Activated CD4-positive, CD25-positive, alpha-beta regulatory T cell treated with anti-CD3 and anti-CD28 coated beads, Interleukin-2, amount 50 U/mL, for 72 hours (primary cell): ENCODE results near the gene MSLN.

Experiments used
- DNase-seq: peaks from one replicate; pipeline ENCODE4 v3.0.0; 2021

Gene MSLN

GRCh38 chr16:813916-814412, 53.4 kb downstream of the MSLN start:
- no peak for DNase-seq

GRCh38 chr16:814974-815373, 54.4 kb downstream of the MSLN start:
- DNase-seq, result no peak

GRCh38 chr16:815861-816260, 55.3 kb downstream of the MSLN start:
- DNase-seq, result no peak

- DNase-seq, result no peak
Measured at GRCh38 chr16:817001-817906, 56.7 kb downstream of the MSLN start.

- DNase-seq, result no peak
Measured at GRCh38 chr16:818132-818531, 57.6 kb downstream of the MSLN start.
